ENCODE data around the gene KIRREL1. TPM values are rescaled to one million over a fixed set of nuclear protein-coding genes. Genes with fewer than 3 reads are reported as not detected.

Gene KIRREL1
- total RNA-seq, 2 experiments from 2014 or later = 0.08 TPM

DNA sequence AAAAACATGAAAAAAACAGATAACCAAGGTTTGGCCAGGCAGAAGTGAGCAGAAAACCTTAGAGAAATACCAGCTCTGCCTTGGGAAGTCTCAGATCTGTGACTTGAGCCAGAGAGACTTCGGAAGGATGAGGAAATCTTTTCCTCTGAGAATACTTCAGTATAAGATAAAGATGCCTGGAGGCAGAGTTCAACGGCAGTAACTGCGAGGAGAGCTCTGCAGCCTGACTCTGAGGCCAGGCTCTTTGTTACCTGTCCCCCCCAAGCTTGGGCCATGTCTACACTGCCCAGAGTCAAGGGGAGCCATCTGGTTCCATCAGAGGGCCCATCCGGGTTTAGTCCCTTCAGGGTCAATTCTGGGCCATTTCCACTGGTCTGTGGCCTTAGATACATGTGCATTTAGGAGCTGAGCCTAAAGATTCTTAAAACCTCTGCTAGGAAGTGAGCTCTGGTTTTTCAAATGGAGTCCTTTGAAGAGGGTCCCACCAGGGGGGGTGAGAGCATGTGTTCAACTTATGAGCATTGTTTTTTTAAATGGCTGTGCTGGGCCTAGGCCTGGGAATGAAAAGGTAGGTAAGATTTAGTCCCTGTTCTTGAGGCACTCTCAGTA lies 8.7 kb downstream of the KIRREL1 start:
- POLR2A ChIA-PET = no interaction called here
- CTCF ChIA-PET = no interaction called here

GRCh38 chr1:158002631-158003405 lies 9.4 kb downstream of the KIRREL1 start:
- ChIA-PET POLR2A (no interaction called here), CTCF (no interaction called here)

DNA sequence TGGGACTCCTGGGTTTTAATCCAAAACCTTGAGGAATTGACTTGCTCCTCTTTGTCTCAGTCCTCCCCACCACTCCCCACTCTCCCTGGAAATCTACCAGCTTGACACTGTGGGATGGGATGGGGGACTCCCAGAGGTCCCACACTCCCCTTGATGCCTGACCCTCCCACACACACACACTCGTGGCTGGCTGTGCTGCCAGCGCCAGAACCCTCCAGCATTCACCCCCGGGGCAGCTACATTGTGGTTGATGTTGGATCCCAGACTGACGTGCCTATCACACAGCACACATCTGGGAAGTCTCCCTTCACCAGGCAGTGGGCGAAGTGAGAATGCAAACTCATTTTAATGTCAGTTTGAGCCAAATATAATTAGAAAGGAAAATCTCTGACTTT lies 10.0 kb downstream of the KIRREL1 start:
- CTCF ChIA-PET = no interaction called here
- POLR2A ChIA-PET = no interaction called here

GRCh38 chr1:158005224-158005623 lies 11.8 kb downstream of the KIRREL1 start:
- ChIA-PET POLR2A (no interaction called here), CTCF (no interaction called here)

DNA sequence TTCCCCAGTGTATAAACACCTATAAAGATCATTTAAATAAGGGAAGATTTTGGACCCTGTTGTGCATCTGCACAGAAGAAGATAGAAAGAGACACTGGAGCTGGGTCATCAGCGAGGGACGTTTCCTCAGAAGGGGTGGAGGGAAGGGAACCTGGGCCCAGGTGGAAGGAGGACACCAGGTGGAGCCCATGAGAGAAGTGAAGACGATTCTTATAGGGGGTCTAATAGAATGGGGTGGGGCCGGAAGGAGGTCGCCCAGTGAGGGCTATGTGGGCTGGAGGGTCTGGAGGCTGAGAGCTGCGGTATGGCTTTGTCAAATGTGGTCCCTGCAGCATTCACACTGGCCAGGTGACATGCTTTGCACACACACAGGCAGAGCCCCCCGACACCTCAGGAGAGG lies 13.7 kb downstream of the KIRREL1 start:
- POLR2A ChIA-PET = no interaction called here

DNA sequence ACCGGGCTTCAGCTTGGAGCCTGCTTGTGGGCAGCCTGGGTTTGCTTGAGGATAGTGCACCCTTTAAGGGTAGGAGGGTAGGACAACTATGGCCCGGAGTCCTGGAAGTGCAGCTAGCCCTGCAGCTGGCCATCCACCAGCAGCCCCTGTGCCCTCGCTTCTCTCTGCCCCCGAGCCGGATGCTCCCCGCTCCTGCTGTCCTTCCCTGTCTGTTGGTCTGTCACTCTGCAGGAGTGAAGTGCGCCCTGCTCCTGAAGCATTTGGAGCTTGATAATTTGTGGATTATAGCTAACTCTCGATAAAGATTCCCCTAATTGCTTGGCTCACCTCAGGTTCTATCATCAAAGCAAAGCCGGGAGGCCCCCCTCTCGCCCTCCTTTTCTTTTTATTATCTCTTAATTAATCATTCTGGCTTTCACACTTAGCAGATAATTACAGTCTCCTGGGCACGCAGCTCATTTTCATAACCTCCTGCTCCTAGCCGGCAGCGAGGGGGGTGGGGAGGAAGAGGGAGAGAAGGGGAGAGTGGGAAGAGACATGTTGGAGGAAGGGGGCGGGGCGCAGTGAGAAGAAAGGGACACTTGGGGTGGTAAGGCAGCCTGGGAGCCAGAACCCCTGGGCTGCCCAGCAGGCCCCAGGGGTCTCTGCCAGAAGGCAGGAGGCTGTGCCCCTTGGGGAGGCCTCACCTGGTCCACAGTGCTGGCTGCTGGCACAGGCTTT lies 14.4 kb downstream of the KIRREL1 start:
- CTCF ChIA-PET = no interaction called here
- POLR2A ChIA-PET = no interaction called here

More for the DNA sequence above, 13.7 kb downstream of the KIRREL1 start:
- CTCF ChIA-PET = no interaction called here

DNA sequence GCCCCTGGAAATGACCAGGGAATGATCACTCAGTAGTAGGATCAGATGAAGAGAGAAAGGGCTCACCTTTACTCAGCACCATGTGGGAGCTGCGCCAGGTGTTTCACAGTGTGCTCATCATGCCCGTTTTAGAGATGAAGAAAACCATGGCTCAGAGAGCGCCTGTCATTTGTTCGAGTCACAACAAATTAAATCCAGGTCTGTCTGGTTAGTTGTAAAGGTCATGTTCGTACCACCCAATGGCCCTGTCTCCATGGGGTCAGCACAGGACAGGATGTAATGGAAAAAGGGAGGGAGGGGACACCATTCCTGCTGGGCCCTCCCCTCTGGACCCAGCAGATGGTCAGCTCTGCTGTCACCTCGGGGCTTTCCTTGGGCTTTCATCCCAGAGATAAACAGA lies 15.2 kb downstream of the KIRREL1 start:
- ChIA-PET POLR2A (no interaction called here), CTCF (no interaction called here)

DNA sequence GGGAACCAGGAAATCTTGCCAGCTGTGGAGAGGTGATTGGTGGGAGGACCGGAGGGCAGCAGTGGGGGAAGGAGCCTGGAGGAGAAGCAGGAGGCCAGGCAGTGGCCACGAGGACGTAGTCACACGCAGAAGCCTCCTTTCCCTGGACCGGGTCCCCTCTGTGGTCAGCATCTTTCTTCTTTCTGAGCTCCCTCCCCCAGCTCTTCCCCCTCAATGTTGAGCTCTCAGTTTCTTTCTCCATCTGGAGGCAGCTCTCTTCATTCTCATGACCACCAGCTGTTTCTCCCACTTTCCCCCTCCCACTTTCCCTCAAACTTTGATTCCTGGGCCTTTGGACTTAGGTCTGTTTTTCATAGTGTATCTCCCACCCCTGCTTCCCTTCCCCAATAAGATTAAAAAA lies 18.3 kb downstream of the KIRREL1 start:
- ChIA-PET CTCF (interaction anchor here (1.5 kb wide), 1 partner anchor 19 kb away, joined by 4 read pairs; no protein-coding TSS in a partner anchor), POLR2A (no interaction called here)

DNA sequence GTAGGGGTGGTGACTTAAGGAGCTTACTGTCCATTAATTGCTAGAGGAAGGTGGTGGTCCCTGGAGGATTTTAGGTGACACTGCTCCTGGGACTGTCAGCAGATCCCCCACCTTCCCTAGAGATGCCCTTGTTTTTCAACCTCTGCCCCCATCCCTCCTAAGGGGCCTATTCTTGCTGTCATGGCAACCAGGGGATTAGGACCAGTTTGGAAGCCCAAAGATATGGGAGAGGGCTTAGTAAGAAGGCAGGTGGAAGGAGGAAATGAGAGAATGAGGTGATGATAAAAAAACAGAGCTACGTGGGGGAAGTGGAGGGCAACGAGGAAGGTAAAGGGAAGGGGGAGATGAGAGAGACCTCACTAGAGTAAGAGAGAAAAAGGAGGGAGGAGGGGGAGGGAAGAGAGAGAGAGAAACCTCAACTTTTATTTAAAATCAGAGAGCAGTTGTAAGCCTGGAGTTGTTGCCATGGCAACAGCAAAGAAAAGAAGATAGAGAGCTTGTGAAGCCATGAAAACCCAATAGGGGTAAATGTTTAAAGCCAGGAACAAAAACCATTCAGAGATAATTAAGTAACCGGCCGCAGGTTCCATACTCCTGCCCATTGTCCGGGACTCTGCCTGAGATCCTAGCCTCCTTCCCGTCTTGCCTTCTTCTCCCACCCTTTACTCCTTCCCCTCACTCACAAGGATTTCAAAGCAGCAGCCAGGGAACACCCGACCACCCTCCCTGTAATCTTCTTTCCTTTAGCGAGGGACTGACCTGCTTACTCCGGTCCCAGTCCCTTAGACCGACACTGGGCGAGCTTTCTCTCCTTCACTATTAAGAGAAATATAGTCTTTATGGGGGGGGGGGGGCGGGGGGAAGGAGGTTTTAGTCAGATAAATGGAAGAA lies 20.6 kb downstream of the KIRREL1 start:
- ChIA-PET POLR2A (no interaction called here), CTCF (no interaction called here)

DNA sequence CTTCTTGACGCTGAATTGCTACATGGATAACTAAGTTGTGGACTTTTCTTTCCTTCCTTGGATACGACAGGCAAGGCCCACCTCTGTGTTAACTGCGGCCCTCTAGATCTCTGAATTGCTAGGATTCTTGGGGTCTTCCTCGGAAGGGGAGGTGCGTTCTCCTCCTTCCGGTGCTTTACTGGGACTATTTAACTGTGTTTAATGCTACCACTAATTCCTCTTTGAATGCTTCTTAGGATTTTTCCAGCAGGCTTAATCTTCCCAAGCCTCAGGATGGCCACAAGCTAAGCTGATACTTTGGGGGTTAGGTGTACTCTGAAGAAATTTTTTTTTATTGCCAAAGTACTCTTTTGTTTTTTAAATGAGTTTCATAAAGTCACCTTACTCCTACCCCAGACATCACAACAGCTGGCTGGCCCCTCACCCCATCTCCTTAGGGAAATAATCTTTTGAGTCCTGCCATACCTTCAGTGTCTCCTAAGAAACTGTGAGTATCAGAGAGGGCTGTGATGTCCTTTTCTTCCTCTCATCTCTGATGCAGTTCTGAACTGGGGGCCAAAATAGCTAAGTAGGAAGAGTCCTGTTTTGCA lies 21.4 kb downstream of the KIRREL1 start:
- CTCF ChIA-PET = no interaction called here
- POLR2A ChIA-PET = no interaction called here

GRCh38 chr1:158016651-158017335 lies 23.3 kb downstream of the KIRREL1 start:
- ChIA-PET CTCF (no interaction called here), POLR2A (no interaction called here)

GRCh38 chr1:158017800-158018595 lies 24.6 kb downstream of the KIRREL1 start:
- CTCF ChIA-PET = no interaction called here
- POLR2A ChIA-PET = no interaction called here

DNA sequence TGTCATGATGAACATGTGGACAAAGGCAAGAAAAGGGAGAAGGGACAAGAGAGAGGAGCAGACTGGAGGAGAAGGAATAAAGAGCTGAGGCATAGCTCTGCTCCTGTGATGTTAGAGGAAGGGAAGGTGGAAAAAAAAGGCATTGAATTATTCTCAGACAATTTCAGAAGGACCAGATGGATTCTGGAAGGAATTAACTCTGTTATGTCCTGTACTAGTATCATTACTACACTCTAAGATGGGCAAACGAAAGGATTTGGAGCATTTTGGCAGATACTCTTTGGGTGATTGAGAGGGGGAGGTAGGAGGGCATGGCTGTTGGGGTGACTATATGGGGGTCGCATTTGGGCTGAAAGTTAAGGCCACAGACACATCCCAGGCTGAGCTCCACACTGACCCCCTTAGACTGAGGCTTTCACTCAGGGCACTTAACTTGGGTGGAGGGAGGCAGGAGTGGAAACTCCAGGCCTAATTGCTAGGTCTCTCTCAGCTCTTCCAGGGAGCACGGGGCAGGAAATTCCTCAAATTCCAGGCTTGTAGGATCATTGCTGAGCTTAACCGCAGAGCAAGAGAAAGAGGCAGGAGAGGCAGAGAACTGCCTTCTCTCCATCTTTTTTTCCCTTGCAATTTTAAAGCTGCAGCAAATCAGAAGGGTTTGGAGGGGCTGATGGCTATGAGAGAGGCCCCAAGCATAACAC lies 25.9 kb downstream of the KIRREL1 start:
- ChIA-PET CTCF (no interaction called here), POLR2A (no interaction called here)

DNA sequence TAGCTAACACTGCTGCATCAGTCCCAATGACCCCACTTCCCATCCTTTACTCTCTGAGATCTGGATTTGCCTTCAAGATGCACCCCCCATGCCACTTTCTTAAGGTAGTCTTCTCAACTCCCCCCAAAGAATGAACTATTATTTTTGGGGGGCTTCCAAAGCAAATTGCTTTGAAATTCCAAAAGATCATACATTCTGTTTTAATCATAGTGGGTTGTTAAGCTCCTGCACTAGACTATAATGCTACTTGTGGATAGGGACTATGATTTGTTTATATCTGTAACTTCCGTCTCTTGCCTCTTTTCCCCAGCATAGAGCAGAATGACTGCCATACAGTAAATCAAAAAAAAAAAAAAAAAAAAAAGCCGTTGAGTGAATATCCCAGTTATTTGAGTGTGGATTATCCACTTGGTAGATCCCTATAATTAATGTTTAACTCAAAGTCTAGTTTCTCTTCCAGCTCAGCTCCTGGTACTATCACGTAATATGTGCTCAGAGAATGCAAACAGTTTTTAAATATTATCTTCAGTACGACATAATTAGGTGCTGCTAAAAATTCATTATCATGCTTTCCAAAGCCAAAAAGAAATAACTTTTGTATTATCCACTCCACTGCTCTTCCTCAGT lies 26.9 kb downstream of the KIRREL1 start:
- CTCF ChIA-PET = no interaction called here
- POLR2A ChIA-PET = no interaction called here

GRCh38 chr1:158020886-158021620 lies 27.6 kb downstream of the KIRREL1 start:
- CTCF ChIA-PET = no interaction called here
- POLR2A ChIA-PET = no interaction called here

DNA sequence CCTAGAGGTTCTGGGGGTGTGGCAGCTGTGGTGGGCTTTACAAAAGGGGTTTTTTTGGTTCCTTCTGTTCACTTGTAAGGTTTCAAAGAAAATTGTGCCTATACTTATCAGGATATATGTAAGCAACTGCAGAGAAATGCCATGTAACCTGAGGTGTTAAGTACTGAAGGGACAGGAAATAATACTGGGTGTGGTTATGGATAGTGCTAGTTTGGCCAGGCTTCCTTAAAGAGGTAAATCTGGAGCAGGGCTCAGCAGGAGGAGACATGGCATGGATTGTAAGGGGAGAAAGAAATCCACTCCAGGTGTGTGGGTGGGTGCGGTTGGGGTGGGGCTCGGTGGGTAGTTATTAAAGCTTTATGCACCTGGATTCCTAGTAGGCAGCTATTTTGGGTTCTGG lies 28.3 kb downstream of the KIRREL1 start:
- CTCF ChIA-PET = no interaction called here
- POLR2A ChIA-PET = no interaction called here
